GM21526 (cell line): ENCODE measurements around the gene PPP4R3A.
"Not testable (repeated sequence)": the region's sequence is repeated elsewhere in the genome, so short reads cannot be mapped to it uniquely, and the experiment has no call there.

ENCODE experiments used
- ATAC-seq: cut with Tn5 transposase; IDR thresholded peaks from one replicate; pipeline ENCODE4 v1.9.1; 2021; ENCODE audit warnings: moderate library complexity; ENCODE audit not compliant: unreplicated experiment, low FRiP score

Gene PPP4R3A

DNA sequence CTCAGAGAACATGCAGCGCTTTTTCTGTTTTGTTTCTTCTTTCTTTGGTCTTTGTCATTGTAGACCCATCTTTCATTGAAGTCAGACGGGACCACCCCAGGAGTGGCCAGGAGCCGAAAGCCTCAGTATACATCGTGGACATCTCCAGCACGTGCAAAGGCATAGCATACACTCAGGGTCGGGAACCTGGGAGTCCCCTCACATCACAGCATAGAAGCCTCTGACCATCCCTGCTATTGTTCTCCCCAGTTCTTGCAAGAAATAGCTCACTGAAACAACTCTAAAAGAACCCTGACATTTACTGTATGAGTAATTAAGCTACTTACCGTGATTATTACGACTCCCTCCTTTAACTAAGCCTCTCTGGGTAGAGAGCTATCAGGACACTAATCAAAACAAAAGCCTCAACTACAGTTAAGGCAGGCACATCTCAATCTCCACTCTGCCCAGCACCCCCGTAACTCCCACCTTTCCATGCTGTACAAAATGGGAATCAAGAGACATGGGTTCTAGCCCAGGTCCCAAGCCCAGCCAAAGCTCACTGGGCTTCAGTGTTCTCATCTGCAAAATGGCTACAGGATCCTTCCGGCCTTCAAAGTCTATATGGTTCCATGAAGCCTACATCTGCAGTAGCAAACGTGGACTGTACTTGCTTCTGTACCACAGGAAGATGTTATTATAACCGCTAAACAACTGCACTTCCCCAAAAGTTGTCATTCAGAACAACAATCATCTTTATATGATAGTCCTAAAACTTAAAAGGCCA, 99.2 kb downstream of the PPP4R3A start:
- ATAC-seq: no peak

DNA sequence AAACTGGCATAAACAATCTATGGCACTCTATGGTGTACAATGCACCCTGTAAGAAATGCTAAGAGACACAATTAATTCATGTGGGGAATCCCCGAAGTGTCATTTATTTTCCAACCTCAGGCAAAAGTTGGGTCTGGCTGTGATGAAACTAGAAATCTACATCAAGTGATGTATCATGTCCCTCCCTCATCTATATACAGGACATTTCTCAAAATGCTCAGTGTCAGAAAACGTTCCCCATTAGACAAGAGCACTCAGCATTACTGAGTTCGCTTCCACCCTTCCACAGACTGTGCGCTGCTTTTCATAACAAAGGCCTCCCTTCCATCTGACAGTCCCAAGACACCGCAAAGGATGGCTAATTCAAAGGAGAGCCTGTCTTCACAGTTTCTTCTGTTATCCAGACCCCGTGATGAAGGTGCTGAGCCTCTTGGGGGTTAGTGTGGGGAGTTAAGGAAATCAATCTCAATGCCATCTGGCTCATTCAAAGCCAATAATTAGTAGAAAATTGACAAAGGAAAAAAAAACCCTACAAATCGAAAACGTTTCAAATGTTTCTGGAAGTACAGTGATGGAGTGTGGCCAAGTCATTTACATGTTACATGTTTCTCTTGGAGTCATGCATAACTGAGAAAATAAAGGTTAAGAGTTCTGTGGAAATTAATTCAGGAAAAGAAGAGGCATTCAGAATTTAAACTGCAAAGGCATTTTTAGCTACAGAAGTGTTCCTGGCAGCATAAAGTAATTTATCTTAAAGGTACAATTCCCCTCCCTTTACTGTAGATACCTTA, 100.0 kb downstream of the PPP4R3A start:
- ATAC-seq: no peak

DNA sequence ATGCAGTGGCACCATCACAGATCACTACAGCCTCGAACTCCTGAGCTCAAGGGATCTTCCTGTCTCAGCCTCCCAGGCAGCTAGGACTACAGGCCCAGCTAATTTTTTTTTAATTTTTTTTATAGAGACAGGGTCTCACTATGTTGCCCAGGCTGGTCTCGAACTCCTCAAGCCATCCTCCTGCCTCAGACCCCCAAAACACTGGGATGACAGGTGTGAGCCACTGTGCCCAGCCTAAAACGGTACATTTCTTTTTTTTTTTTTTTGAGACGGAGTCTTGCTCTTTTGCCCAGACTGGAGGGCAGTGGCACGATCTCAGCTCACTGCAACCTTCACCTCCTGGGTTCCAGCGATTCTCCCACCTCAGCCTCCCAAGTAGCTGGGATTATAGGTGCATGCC, 100.9 kb downstream of the PPP4R3A start:
- ATAC-seq: not testable (repeated sequence)
